H1 (cell line): ENCODE results near the gene NKPD1. TPM values are rescaled to one million over a fixed set of nuclear protein-coding genes. Genes with fewer than 3 reads are reported as not detected.

ENCODE experiments used
- CREB1 ChIP-seq: IDR thresholded peaks from 2 replicates; pipeline ENCODE4 v1.6.1; 2012; ENCODE audit warnings: inconsistent platforms
- EP300 ChIP-seq, 2 experiments: IDR thresholded peaks; 1 replicate in 1 of 2; 2 replicates in 1 of 2; pipeline ENCODE4 v1.6.1; 2011 to 2012; ENCODE audit warnings: low read depth in 2 of 2, low read length in 2 of 2, mild to moderate bottlenecking in 2 of 2, borderline replicate concordance in 1 of 2, inconsistent platforms in 1 of 2, moderate library complexity in 1 of 2
- GTF2F1 ChIP-seq: IDR thresholded peaks from 2 replicates; pipeline ENCODE4 v1.6.1; 2012; ENCODE audit warnings: low read depth, low read length, improper control_type of control experiment, borderline replicate concordance
- HDAC6 ChIP-seq: IDR thresholded peaks from one replicate; pipeline ENCODE4 v1.7.1; 2012; ENCODE audit warnings: low read depth, mild to moderate bottlenecking, inconsistent platforms, low read length, moderate library complexity
- NRF1 ChIP-seq: IDR thresholded peaks from 2 replicates; pipeline ENCODE4 v1.6.1; 2011; ENCODE audit warnings: mild to moderate bottlenecking, low read depth, low read length, improper control_type of control experiment
- RBBP5 ChIP-seq: IDR thresholded peaks from 2 replicates; pipeline ENCODE4 v1.7.1; 2012; ENCODE audit warnings: low read depth, mild to moderate bottlenecking, inconsistent platforms, low read length, moderate library complexity, borderline replicate concordance
- RXRA ChIP-seq: IDR thresholded peaks from 2 replicates; pipeline ENCODE4 v1.6.1; 2011; ENCODE audit warnings: low read depth, mild to moderate bottlenecking, low read length, moderate library complexity; ENCODE audit not compliant: insufficient read depth
- SAP30 ChIP-seq: fragments of 300-600 bp; sonication (generic); IDR thresholded peaks from 2 replicates; pipeline ENCODE4 v1.7.1; 2012; ENCODE audit warnings: low read length, moderate library complexity, mild to moderate bottlenecking, inconsistent platforms; ENCODE audit not compliant: insufficient read depth, insufficient replicate concordance
- SP1 ChIP-seq: IDR thresholded peaks from 2 replicates; pipeline ENCODE4 v1.6.1; 2011; ENCODE audit warnings: low read depth, low read length
- SP2 ChIP-seq: IDR thresholded peaks from 2 replicates; pipeline ENCODE4 v1.6.1; 2012; ENCODE audit warnings: mild to moderate bottlenecking, low read length, inconsistent platforms
- polyA plus RNA-seq, 7 experiments: library from polyadenylated mRNA; depleted of rRNA in 3 of 7; stranded (reverse) in 5 of 7; unstranded in 2 of 7; fragments of >200 nt in 5 of 7; fragments of 200-250 nt in 2 of 7; gene quantifications; 1 replicate in 5 of 7; 2 replicates in 1 of 7; 4 replicates in 1 of 7; pipeline versions ENCODE4 v1.2.1 to v1.2.3, GENCODE V29; 2011 to 2013; ENCODE audit warnings: missing spikeins in 2 of 7, mixed read lengths in 2 of 7
- total RNA-seq: library from RNA; stranded (reverse); fragmentation: NEBNext Ultra II Directional; extraction: Animal tissue kit (Norgen Biotek cat#: 25700); gene quantifications from 2 replicates; pipeline ENCODE4 v1.2.1, GENCODE V29; 2021
- TF ChIP-seq, protein P1 (sequence below): fragments of 300-600 bp; sonication (generic); IDR thresholded peaks from 2 replicates; pipeline ENCODE4 v1.7.1; 2012; ENCODE audit warnings: low read length, moderate library complexity, mild to moderate bottlenecking, inconsistent platforms; ENCODE audit not compliant: insufficient replicate concordance

NKPD1 gene
- total and polyA plus RNA-seq, 2 of the 8 experiments (the other 6 are each of a cell fraction or from before 2014, with no cell fraction given) = 0.30 to 0.39 TPM

DNA sequence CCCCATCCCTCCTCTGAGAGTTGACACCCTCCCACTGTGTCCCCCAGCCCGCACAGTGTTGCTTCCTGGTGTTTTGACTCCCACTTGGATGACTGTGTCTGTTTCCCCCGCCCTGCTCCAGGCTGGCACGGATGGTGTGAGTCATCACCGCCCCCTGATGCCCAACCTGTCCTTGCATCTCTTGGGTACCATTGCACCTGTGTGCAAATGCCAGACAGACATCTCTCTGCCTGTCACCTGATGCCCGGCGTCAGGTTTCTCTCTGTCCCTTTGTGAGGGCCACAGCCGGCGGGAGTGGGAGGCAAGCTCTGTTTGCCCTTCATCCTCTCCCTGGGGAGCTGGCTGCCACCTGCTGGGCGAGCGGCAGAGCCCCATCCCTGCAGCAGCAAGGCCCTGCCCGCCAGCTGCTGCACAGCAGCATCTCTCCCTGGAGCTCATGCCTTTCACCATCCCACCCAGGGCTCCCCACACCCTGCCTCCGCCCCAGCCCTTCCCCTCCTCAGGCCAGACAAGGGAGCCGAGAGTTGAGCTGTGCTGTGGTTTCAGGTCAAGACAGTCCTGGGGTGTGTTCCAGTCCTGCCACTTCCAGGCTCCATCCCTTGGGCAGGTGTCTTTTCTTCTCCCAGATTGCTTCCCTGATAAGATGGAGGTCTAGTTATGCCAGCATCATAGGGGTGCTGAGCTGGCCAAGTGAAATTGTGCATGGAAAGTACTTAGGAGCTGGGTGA lies 29.7 kb downstream of the NKPD1 start (continued):
- TF ChIP-seq, protein P1, sequence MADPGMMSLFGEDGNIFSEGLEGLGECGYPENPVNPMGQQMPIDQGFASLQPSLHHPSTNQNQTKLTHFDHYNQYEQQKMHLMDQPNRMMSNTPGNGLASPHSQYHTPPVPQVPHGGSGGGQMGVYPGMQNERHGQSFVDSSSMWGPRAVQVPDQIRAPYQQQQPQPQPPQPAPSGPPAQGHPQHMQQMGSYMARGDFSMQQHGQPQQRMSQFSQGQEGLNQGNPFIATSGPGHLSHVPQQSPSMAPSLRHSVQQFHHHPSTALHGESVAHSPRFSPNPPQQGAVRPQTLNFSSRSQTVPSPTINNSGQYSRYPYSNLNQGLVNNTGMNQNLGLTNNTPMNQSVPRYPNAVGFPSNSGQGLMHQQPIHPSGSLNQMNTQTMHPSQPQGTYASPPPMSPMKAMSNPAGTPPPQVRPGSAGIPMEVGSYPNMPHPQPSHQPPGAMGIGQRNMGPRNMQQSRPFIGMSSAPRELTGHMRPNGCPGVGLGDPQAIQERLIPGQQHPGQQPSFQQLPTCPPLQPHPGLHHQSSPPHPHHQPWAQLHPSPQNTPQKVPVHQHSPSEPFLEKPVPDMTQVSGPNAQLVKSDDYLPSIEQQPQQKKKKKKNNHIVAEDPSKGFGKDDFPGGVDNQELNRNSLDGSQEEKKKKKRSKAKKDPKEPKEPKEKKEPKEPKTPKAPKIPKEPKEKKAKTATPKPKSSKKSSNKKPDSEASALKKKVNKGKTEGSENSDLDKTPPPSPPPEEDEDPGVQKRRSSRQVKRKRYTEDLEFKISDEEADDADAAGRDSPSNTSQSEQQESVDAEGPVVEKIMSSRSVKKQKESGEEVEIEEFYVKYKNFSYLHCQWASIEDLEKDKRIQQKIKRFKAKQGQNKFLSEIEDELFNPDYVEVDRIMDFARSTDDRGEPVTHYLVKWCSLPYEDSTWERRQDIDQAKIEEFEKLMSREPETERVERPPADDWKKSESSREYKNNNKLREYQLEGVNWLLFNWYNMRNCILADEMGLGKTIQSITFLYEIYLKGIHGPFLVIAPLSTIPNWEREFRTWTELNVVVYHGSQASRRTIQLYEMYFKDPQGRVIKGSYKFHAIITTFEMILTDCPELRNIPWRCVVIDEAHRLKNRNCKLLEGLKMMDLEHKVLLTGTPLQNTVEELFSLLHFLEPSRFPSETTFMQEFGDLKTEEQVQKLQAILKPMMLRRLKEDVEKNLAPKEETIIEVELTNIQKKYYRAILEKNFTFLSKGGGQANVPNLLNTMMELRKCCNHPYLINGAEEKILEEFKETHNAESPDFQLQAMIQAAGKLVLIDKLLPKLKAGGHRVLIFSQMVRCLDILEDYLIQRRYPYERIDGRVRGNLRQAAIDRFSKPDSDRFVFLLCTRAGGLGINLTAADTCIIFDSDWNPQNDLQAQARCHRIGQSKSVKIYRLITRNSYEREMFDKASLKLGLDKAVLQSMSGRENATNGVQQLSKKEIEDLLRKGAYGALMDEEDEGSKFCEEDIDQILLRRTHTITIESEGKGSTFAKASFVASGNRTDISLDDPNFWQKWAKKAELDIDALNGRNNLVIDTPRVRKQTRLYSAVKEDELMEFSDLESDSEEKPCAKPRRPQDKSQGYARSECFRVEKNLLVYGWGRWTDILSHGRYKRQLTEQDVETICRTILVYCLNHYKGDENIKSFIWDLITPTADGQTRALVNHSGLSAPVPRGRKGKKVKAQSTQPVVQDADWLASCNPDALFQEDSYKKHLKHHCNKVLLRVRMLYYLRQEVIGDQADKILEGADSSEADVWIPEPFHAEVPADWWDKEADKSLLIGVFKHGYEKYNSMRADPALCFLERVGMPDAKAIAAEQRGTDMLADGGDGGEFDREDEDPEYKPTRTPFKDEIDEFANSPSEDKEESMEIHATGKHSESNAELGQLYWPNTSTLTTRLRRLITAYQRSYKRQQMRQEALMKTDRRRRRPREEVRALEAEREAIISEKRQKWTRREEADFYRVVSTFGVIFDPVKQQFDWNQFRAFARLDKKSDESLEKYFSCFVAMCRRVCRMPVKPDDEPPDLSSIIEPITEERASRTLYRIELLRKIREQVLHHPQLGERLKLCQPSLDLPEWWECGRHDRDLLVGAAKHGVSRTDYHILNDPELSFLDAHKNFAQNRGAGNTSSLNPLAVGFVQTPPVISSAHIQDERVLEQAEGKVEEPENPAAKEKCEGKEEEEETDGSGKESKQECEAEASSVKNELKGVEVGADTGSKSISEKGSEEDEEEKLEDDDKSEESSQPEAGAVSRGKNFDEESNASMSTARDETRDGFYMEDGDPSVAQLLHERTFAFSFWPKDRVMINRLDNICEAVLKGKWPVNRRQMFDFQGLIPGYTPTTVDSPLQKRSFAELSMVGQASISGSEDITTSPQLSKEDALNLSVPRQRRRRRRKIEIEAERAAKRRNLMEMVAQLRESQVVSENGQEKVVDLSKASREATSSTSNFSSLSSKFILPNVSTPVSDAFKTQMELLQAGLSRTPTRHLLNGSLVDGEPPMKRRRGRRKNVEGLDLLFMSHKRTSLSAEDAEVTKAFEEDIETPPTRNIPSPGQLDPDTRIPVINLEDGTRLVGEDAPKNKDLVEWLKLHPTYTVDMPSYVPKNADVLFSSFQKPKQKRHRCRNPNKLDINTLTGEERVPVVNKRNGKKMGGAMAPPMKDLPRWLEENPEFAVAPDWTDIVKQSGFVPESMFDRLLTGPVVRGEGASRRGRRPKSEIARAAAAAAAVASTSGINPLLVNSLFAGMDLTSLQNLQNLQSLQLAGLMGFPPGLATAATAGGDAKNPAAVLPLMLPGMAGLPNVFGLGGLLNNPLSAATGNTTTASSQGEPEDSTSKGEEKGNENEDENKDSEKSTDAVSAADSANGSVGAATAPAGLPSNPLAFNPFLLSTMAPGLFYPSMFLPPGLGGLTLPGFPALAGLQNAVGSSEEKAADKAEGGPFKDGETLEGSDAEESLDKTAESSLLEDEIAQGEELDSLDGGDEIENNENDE = no peak
- TF ChIP-seq GTF2F1 (no peak), NRF1 (no peak), RXRA (no peak), HDAC6 (no peak), SP2 (no peak), SP1 (no peak), RBBP5 (no peak), EP300 (IDR thresholded peaks at IDR 0.05; ENCODE audit: borderline replicate concordance in 1 of 2, low read depth in 2 of 2, low read length in 2 of 2) (no peak), SAP30 (no peak), CREB1 (no peak)
